ENCODE data around the gene KIR2DL1.
"Not testable (repeated sequence)": the region's sequence is repeated elsewhere in the genome, so short reads cannot be mapped to it uniquely, and the experiment has no call there.

DNA sequence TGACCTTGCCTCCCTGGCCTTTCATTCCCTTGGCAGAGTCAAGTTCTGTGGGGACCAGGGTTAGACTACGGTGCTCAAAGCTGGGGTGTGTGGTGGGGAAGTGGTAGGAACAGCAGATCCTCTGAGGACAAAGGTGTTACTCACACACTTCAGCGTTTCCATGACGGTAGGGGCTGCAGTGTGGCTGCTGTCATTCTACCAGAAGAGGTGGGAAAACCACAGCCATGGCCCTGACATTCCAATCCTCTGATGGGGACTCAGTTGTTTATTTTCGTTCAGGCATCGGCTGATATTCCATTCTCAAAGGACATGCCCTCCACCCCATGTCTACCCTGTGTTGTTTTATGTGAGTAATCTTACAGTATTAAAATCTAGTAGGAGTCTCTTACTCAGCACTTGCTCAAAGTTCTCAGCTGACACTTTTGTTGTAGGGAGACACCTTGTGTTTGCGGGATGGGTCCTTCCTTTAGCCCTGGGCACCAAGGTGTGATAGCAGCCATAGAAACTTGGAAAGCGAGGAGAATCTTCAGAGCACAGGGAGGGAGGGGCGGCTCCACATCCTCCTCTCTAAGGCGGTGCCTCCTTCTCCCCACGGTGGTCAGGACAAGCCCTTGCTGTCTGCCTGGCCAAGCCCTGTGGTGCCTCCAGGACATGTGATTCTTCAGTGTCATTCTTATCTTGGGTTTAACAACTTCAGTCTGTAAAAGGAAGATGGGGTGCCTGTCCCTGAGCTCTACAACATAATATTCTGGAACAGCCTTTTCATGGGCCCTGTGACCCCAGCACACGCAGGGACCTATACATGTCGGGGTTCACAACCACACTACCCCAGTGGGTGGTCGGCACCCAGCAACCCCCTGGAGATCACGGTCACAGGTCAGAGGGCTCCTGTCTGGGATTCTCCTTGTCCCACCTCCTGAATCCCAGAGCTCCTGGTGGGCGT is 1.7 kb downstream of the KIR2DL1 start:
- TF ChIP-seq, protein P1, sequence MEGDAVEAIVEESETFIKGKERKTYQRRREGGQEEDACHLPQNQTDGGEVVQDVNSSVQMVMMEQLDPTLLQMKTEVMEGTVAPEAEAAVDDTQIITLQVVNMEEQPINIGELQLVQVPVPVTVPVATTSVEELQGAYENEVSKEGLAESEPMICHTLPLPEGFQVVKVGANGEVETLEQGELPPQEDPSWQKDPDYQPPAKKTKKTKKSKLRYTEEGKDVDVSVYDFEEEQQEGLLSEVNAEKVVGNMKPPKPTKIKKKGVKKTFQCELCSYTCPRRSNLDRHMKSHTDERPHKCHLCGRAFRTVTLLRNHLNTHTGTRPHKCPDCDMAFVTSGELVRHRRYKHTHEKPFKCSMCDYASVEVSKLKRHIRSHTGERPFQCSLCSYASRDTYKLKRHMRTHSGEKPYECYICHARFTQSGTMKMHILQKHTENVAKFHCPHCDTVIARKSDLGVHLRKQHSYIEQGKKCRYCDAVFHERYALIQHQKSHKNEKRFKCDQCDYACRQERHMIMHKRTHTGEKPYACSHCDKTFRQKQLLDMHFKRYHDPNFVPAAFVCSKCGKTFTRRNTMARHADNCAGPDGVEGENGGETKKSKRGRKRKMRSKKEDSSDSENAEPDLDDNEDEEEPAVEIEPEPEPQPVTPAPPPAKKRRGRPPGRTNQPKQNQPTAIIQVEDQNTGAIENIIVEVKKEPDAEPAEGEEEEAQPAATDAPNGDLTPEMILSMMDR (IDR thresholded peaks at IDR 0.05; ENCODE audit: insufficient read depth, low read length, poor library complexity, severe bottlenecking) = not testable (repeated sequence)
- not testable (repeated sequence) for TF ChIP-seq EZH2phosphoT487 (conservative IDR thresholded peaks at IDR 0.05; ENCODE audit: low read length)
